Measurements from ENCODE around the gene YAP1.

GRCh38 chr11:102230911-102231310 lies 120.7 kb downstream of the YAP1 start:
- TF ChIP-seq EP300 (IDR thresholded peaks at IDR 0.05) (no peak), CTCF (IDR thresholded peaks at IDR 0.05) (no peak), POLR2A (IDR thresholded peaks at IDR 0.05) (no peak)
